Hepatocyte (in vitro differentiated cells): ENCODE results near the gene LIG3.

Experiments used
- EZH2 ChIP-seq: fragments of 200-600 bp; sonication (generic); IDR thresholded peaks from 2 replicates; pipeline ENCODE4 v1.6.1; 2016; ENCODE audit warnings: antibody characterized with exemption, mild to moderate bottlenecking, borderline replicate concordance
- EZH2phosphoT487 ChIP-seq: fragments of 200-600 bp; sonication (generic); IDR thresholded peaks from one replicate; pipeline ENCODE4 v1.6.1; 2018; ENCODE audit warnings: antibody characterized with exemption, mild to moderate bottlenecking, low read depth, moderate library complexity; ENCODE audit not compliant: unreplicated experiment, severe bottlenecking
- TF ChIP-seq, protein P1 (sequence below): fragments of 200-600 bp; sonication (generic); IDR thresholded peaks from 2 replicates; pipeline ENCODE4 v1.5.1; 2016; ENCODE audit warnings: antibody characterized with exemption, mild to moderate bottlenecking; ENCODE audit not compliant: poor library complexity

GRCh38 chr17:34979650-34980352 lies 511 bp upstream of the LIG3 start:
- TF ChIP-seq, protein P1, sequence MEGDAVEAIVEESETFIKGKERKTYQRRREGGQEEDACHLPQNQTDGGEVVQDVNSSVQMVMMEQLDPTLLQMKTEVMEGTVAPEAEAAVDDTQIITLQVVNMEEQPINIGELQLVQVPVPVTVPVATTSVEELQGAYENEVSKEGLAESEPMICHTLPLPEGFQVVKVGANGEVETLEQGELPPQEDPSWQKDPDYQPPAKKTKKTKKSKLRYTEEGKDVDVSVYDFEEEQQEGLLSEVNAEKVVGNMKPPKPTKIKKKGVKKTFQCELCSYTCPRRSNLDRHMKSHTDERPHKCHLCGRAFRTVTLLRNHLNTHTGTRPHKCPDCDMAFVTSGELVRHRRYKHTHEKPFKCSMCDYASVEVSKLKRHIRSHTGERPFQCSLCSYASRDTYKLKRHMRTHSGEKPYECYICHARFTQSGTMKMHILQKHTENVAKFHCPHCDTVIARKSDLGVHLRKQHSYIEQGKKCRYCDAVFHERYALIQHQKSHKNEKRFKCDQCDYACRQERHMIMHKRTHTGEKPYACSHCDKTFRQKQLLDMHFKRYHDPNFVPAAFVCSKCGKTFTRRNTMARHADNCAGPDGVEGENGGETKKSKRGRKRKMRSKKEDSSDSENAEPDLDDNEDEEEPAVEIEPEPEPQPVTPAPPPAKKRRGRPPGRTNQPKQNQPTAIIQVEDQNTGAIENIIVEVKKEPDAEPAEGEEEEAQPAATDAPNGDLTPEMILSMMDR = no peak
- TF ChIP-seq EZH2 (no peak), EZH2phosphoT487 (no peak)
